A549 (cell line): ENCODE data around the gene ZFYVE19. TPM values are rescaled to one million over a fixed set of nuclear protein-coding genes. Genes with fewer than 3 reads are reported as not detected.
A peak's percentile ranks its signal among the peaks of the same experiment; 100 is the strongest.

Experiments
- ATAC-seq, 2 experiments: fragments of 200-7000 bp in 1 of 2; fragments of >200 bp in 1 of 2; cut with Nextera tagmentation in 1 of 2; cut with Tn5 transposase in 1 of 2; 3 replicates each; pipeline versions ENCODE4 v1.8.0 to v1.9.1; 2018 to 2020; ENCODE audit warnings: mild to moderate bottlenecking in 1 of 2, moderate library complexity in 1 of 2
- CTCF ChIA-PET: fragments of 300-600 bp; sonication (Branson Sonifier 250); formaldehyde crosslinking; extraction: SDS; loops from one replicate; lab custom pipeline; 2021; ENCODE audit warnings: antibody characterized with exemption, inconsistent platforms; lab: Yijun Ruan, JAX
- POLR2A ChIA-PET: fragments of 350-600 bp; formaldehyde crosslinking; extraction: SDS; loops from one replicate; lab custom pipeline; 2021; ENCODE audit warnings: antibody characterized with exemption, inconsistent platforms; lab: Yijun Ruan, JAX
- DNase-seq, 2 experiments: peaks; one replicate each; pipeline versions ENCODE4 v3.0.0 to v3.0.0-alpha.2; 2011 to 2016; ENCODE audit warnings: low read depth in 1 of 2, low spot score in 1 of 2
- FAIRE-seq: peaks from 2 replicates; lab custom pipeline; 2011; peaks lifted over from hg19 to GRCh38; lab: Jason Lieb, UNC
- H3K27ac ChIP-seq, 2 experiments: fragments of >200 bp; sonication (Bioruptor Twin); formaldehyde crosslinking; 3 replicates each; pipeline ENCODE4 v1.5.1; 2016 to 2017
- H3K4me1 ChIP-seq: fragments of >200 bp; sonication (Bioruptor Twin); formaldehyde crosslinking; 3 replicates; pipeline ENCODE4 v1.6.1; 2016
- H3K4me2 ChIP-seq: fragments of >200 bp; sonication (Bioruptor Twin); formaldehyde crosslinking; 3 replicates; pipeline ENCODE4 v1.6.1; 2016
- H3K4me3 ChIP-seq: fragments of >200 bp; sonication (Bioruptor Twin); formaldehyde crosslinking; 3 replicates; pipeline ENCODE4 v1.5.1; 2016
- H3K9me3 ChIP-seq: fragments of >200 bp; sonication (Bioruptor Twin); formaldehyde crosslinking; 3 replicates; pipeline ENCODE4 v1.6.1; 2016
- EHF ChIP-seq: fragments of 250-450 bp; sonication (Bioruptor Pico); IDR thresholded peaks from 2 replicates; pipeline ENCODE4 v1.5.0; 2020; ENCODE audit warnings: mild to moderate bottlenecking
- EHMT2 ChIP-seq: fragments of 200-600 bp; sonication (generic); IDR thresholded peaks from 2 replicates; pipeline ENCODE4 v1.6.1; 2016; ENCODE audit warnings: antibody characterized with exemption, low read depth, mild to moderate bottlenecking, moderate library complexity
- EP300 ChIP-seq, 2 experiments: fragments of >200 bp; sonication (Bioruptor Twin); formaldehyde crosslinking; IDR thresholded peaks; 2 replicates in 1 of 2; 3 replicates in 1 of 2; pipeline ENCODE4 v1.6.1; 2016 to 2017
- ESRRA ChIP-seq: fragments of 150-350 bp; IDR thresholded peaks from 2 replicates; pipeline ENCODE4 v1.6.1; 2014; ENCODE audit warnings: mild to moderate bottlenecking, low read length, borderline replicate concordance
- FOSB ChIP-seq: fragments of 250-450 bp; sonication (Bioruptor Pico); IDR thresholded peaks from 2 replicates; pipeline ENCODE4 v1.5.0; 2020; ENCODE audit warnings: mild to moderate bottlenecking, moderate library complexity
- FOSL2 ChIP-seq, 2 experiments: fragments of 450-650 bp in 1 of 2; fragments of >200 bp in 1 of 2; sonication (Bioruptor Twin) in 1 of 2; formaldehyde crosslinking; IDR thresholded peaks; 2 replicates each; pipeline versions ENCODE4 v1.5.0 to v1.6.1; 2016 to 2020; ENCODE audit warnings: mild to moderate bottlenecking in 1 of 2, moderate library complexity in 1 of 2
- GATA3 ChIP-seq: IDR thresholded peaks from 2 replicates; pipeline ENCODE4 v1.6.1; 2012; ENCODE audit warnings: borderline replicate concordance
- HDAC2 ChIP-seq: fragments of 200-600 bp; sonication (generic); IDR thresholded peaks from 2 replicates; pipeline ENCODE4 v1.6.1; 2016
- HMGXB4 ChIP-seq: fragments of 250-450 bp; sonication (Bioruptor Pico); IDR thresholded peaks from 2 replicates; pipeline ENCODE4 v1.5.0; 2021; ENCODE audit warnings: mild to moderate bottlenecking, moderate library complexity, borderline replicate concordance
- JUNB ChIP-seq: fragments of >200 bp; sonication (Bioruptor Twin); formaldehyde crosslinking; IDR thresholded peaks from 2 replicates; pipeline ENCODE4 v1.6.1; 2016
- KDM5A ChIP-seq: fragments of 200-600 bp; sonication (generic); IDR thresholded peaks from 2 replicates; pipeline ENCODE4 v1.6.1; 2016; ENCODE audit warnings: antibody characterized with exemption, mild to moderate bottlenecking
- MAFK ChIP-seq: fragments of 450-650 bp; IDR thresholded peaks from 2 replicates; pipeline ENCODE4 v1.6.1; 2014; ENCODE audit not compliant: partially characterized antibody
- NFE2L2 ChIP-seq: fragments of 150-350 bp; conservative IDR thresholded peaks from 2 replicates; pipeline ENCODE4 v1.6.1; 2014; ENCODE audit warnings: low read length
- NPAS2 ChIP-seq: fragments of 250-450 bp; sonication (Bioruptor Pico); IDR thresholded peaks from 2 replicates; pipeline ENCODE4 v1.8.0; 2022; ENCODE audit warnings: mild to moderate bottlenecking, moderate library complexity, borderline replicate concordance
- POLR2AphosphoS2 ChIP-seq: conservative IDR thresholded peaks from 2 replicates; pipeline ENCODE4 v1.6.1; 2012; ENCODE audit warnings: low read length, improper control_type of control experiment, inconsistent platforms
- RNF2 ChIP-seq: fragments of 200-600 bp; sonication (generic); IDR thresholded peaks from 2 replicates; pipeline ENCODE4 v1.6.1; 2016; ENCODE audit warnings: low read depth, mild to moderate bottlenecking, antibody characterized with exemption, moderate library complexity, borderline replicate concordance
- ZC3H11A ChIP-seq: fragments of 450-650 bp; IDR thresholded peaks from 2 replicates; pipeline ENCODE4 v1.6.1; 2014; ENCODE audit warnings: antibody characterized with exemption, mild to moderate bottlenecking
- ZSCAN20 ChIP-seq: fragments of 250-450 bp; sonication (Bioruptor Pico); IDR thresholded peaks from 2 replicates; pipeline ENCODE4 v1.8.0; 2022; ENCODE audit warnings: mild to moderate bottlenecking, moderate library complexity
- WGBS: methylation state at CpG from one replicate; pipeline ENCODE4 v1.1.6; 2017; ENCODE audit errors: missing lambda C conversion rate; 5-methylcytosine and 5-hydroxymethylcytosine counted together
- polyA plus RNA-seq, 4 experiments: library from polyadenylated mRNA; depleted of rRNA in 3 of 4; stranded (reverse); fragments of >200 nt; fragmentation: RNase III in 1 of 4; extraction: RNeasy Plus Mini Kit Qiagen cat#74134 plus additional on column Dnase treatment in 1 of 4; gene quantifications; 2 replicates in 3 of 4; 3 replicates in 1 of 4; pipeline ENCODE4 v1.2.3, GENCODE V29; 2011 to 2017
- TF ChIP-seq, protein P1 (sequence below): IDR thresholded peaks from 2 replicates; pipeline ENCODE4 v1.6.1; 2012
- TF ChIP-seq, protein P2 (sequence below): fragments of 150-350 bp; IDR thresholded peaks from 2 replicates; pipeline ENCODE4 v1.6.1; 2014; ENCODE audit warnings: low read depth, mild to moderate bottlenecking, low read length
- TF ChIP-seq, protein P3 (sequence below): fragments of 200-600 bp; sonication (generic); IDR thresholded peaks from 2 replicates; pipeline ENCODE4 v1.6.1; 2016; ENCODE audit warnings: antibody characterized with exemption, mild to moderate bottlenecking, moderate library complexity
- TF ChIP-seq, protein P4 (sequence below): fragments of 450-650 bp; IDR thresholded peaks from 2 replicates; pipeline ENCODE4 v1.6.1; 2014; ENCODE audit warnings: antibody characterized with exemption
- TF ChIP-seq, protein P5 (sequence below): fragments of 250-450 bp; sonication (Bioruptor Pico); IDR thresholded peaks from 2 replicates; pipeline ENCODE4 v1.5.0; 2020; ENCODE audit warnings: low read depth, mild to moderate bottlenecking, moderate library complexity

Gene ZFYVE19
- polyA plus RNA-seq, 2 of the 4 experiments (the other 2 are of a cell fraction): 15.6 to 25.6 TPM

DNA sequence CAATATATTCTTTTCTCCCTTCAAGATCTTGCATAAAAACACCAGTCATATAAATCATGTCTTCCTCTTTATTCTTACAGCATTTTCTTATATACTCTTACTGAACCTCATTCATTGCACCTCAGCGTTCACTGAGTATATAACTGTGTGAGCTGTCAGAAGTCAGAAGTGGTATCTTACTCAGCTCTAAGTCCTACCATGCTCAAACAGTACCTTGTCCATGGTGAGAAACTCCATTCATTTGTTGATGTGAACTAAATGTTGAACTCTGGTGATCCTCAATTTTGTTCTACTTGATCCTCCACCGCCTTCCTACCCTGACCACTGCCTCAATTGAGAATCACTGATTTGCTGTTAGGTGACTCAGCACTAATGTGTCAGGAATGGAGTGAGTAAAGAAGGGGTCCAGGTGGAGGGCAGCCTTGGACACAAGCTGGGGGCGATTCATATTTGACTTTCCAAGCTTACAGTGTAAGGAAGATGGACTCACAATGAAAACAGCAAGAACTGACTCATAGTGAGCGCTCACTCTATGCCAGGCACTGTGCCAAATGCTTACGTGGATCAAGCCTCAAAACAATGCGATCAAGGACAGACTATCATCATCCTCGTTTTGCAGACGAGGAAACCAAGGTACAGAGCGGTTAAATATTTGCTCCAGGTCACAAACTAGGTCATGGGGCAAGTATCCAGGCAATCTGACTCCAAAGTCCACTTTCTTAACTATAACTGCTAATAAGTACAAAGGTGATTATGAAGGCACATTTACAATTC, 13.5 kb upstream of the ZFYVE19 start:
- peak; percentile 67; the same call in 1 of the 2 replicates for TF ChIP-seq GATA3
- no peak for TF ChIP-seq RNF2
- TF ChIP-seq ESRRA: 0 out of 2 replicates have a peak, but pooled peaks have one; percentile 14
- peak in 1 of 2 experiments; percentile 31; a peak in 1 of 5 replicates for TF ChIP-seq EP300 (IDR thresholded peaks at IDR 0.05)
- peak; percentile 49 for TF ChIP-seq FOSL2 (IDR thresholded peaks at IDR 0.05)
- peak; percentile 76 for TF ChIP-seq FOSL2 (CRISPR knock-in tag; IDR thresholded peaks at IDR 0.05)
- peak; percentile 97 for TF ChIP-seq MAFK
- peak; percentile 83 for TF ChIP-seq NFE2L2
- peak; percentile 45 for TF ChIP-seq JUNB
- TF ChIP-seq HMGXB4 (CRISPR knock-in tag): no peak
- TF ChIP-seq, protein P1, sequence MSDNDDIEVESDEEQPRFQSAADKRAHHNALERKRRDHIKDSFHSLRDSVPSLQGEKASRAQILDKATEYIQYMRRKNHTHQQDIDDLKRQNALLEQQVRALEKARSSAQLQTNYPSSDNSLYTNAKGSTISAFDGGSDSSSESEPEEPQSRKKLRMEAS: peak; percentile 49
- H3K4me3 ChIP-seq: no peak overlapping the region
- peaks cover 53% of the 10 kb centered on the region for H3K4me1 ChIP-seq
- 10% methylated on average over 9 of the region's 9 CpGs for WGBS
- no peak for FAIRE-seq
- peak overlapping the region; percentile 73 for H3K4me2 ChIP-seq
- H3K9me3 ChIP-seq: no peaks in the 10 kb centered on the region
- CTCF ChIA-PET: interaction anchor here (1.3 to 1.7 kb wide), 3 partner anchors 11 to 64 kb away, joined by 3 to 4 read pairs (median 4); no protein-coding TSS in a partner anchor
- peak; percentile 88 to 91 for ATAC-seq
- POLR2A ChIA-PET: no interaction called here
- H3K27ac ChIP-seq: peak overlapping the region; percentile 70 to 85
- peak; percentile 26 to 91 for DNase-seq

- Histone ChIP-seq H3K27ac (peak overlapping the region in 1 of 2 experiments; percentile 85; a peak in 3 of 6 replicates), H3K4me3 (no peak overlapping the region), H3K4me1 (peaks cover 50% of the 10 kb centered on the region), H3K4me2 (0 out of 3 replicates have a peak overlapping the region, but pooled peaks have one; percentile 13), H3K9me3 (no peaks in the 10 kb centered on the region)
- CTCF ChIA-PET: interaction anchor here (1.3 to 1.7 kb wide), 2 partner anchors 9 to 63 kb away, joined by 3 to 4 read pairs; no protein-coding TSS in a partner anchor
- DNase-seq (peak in 1 of 2 experiments; percentile 18), FAIRE-seq (no peak), ATAC-seq (no peak; a peak in 1 of 6 replicates)
- no peak for TF ChIP-seq GATA3
- TF ChIP-seq, protein P2, sequence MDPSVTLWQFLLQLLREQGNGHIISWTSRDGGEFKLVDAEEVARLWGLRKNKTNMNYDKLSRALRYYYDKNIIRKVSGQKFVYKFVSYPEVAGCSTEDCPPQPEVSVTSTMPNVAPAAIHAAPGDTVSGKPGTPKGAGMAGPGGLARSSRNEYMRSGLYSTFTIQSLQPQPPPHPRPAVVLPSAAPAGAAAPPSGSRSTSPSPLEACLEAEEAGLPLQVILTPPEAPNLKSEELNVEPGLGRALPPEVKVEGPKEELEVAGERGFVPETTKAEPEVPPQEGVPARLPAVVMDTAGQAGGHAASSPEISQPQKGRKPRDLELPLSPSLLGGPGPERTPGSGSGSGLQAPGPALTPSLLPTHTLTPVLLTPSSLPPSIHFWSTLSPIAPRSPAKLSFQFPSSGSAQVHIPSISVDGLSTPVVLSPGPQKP: no peak
- TF ChIP-seq ZC3H11A: no peak
- TF ChIP-seq, protein P3, sequence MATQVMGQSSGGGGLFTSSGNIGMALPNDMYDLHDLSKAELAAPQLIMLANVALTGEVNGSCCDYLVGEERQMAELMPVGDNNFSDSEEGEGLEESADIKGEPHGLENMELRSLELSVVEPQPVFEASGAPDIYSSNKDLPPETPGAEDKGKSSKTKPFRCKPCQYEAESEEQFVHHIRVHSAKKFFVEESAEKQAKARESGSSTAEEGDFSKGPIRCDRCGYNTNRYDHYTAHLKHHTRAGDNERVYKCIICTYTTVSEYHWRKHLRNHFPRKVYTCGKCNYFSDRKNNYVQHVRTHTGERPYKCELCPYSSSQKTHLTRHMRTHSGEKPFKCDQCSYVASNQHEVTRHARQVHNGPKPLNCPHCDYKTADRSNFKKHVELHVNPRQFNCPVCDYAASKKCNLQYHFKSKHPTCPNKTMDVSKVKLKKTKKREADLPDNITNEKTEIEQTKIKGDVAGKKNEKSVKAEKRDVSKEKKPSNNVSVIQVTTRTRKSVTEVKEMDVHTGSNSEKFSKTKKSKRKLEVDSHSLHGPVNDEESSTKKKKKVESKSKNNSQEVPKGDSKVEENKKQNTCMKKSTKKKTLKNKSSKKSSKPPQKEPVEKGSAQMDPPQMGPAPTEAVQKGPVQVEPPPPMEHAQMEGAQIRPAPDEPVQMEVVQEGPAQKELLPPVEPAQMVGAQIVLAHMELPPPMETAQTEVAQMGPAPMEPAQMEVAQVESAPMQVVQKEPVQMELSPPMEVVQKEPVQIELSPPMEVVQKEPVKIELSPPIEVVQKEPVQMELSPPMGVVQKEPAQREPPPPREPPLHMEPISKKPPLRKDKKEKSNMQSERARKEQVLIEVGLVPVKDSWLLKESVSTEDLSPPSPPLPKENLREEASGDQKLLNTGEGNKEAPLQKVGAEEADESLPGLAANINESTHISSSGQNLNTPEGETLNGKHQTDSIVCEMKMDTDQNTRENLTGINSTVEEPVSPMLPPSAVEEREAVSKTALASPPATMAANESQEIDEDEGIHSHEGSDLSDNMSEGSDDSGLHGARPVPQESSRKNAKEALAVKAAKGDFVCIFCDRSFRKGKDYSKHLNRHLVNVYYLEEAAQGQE: no peak
- TF ChIP-seq EHF: no peak
- TF ChIP-seq POLR2AphosphoS2: no peak
- no peak for TF ChIP-seq ZSCAN20
- no peak for TF ChIP-seq KDM5A
- TF ChIP-seq JUNB: no peak
- no peak for TF ChIP-seq FOSB
- TF ChIP-seq EHMT2: no peak
- TF ChIP-seq, protein P4, sequence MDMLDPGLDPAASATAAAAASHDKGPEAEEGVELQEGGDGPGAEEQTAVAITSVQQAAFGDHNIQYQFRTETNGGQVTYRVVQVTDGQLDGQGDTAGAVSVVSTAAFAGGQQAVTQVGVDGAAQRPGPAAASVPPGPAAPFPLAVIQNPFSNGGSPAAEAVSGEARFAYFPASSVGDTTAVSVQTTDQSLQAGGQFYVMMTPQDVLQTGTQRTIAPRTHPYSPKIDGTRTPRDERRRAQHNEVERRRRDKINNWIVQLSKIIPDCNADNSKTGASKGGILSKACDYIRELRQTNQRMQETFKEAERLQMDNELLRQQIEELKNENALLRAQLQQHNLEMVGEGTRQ: no peak
- TF ChIP-seq NPAS2: no peak
- no peak for TF ChIP-seq HDAC2
- TF ChIP-seq, protein P5, sequence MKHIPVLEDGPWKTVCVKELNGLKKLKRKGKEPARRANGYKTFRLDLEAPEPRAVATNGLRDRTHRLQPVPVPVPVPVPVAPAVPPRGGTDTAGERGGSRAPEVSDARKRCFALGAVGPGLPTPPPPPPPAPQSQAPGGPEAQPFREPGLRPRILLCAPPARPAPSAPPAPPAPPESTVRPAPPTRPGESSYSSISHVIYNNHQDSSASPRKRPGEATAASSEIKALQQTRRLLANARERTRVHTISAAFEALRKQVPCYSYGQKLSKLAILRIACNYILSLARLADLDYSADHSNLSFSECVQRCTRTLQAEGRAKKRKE (CRISPR knock-in tag): no peak
- TF ChIP-seq MAFK: no peak
- no peak for TF ChIP-seq EP300 (IDR thresholded peaks at IDR 0.05)
- no peak for TF ChIP-seq HMGXB4 (CRISPR knock-in tag)
- POLR2A ChIA-PET: no interaction called here
- 56% methylated on average over 2 of the region's 2 CpGs for WGBS
Measured at GRCh38 chr15:40796041-40796440, 10.8 kb upstream of the ZFYVE19 start.
